Prostate gland (tissue), 2 donors: ENCODE measurements around the gene DEGS2.

Experiments used
- CTCF ChIP-seq, 4 experiments: fragments of 200-600 bp in 2 of 4; fragments of 450-650 bp in 2 of 4; sonication (generic) in 2 of 4; IDR thresholded peaks; 1 replicate in 3 of 4; 2 replicates in 1 of 4; pipeline ENCODE4 v1.5.1; 2016 to 2019; ENCODE audit warnings: antibody characterized with exemption in 4 of 4, mild to moderate bottlenecking in 2 of 4, moderate library complexity in 2 of 4
- POLR2A ChIP-seq: fragments of 450-650 bp; IDR thresholded peaks from one replicate; pipeline ENCODE4 v1.6.1; 2016; ENCODE audit warnings: antibody characterized with exemption, mild to moderate bottlenecking
- POLR2AphosphoS5 ChIP-seq: sonication (generic); formaldehyde crosslinking; IDR thresholded peaks from one replicate; pipeline ENCODE4 v1.6.1; 2017; ENCODE audit warnings: antibody characterized with exemption

GRCh38 chr14:100149851-100150611 lies 9.4 kb downstream of the DEGS2 start:
- no peak for TF ChIP-seq CTCF (IDR thresholded peaks at IDR 0.05)
- TF ChIP-seq POLR2AphosphoS5 = no peak
- no peak for TF ChIP-seq POLR2A
